GM10266 (cell line): Measurements from ENCODE around the gene SFI1.
"Not testable (repeated sequence)": the region's sequence is repeated elsewhere in the genome, so short reads cannot be mapped to it uniquely, and the experiment has no call there.

Experiments used
- DNase-seq: peaks from one replicate; pipeline ENCODE4 v3.0.0; 2012; ENCODE audit errors: extremely low spot score
- CTCF ChIP-seq: IDR thresholded peaks from 2 replicates; pipeline ENCODE4 v1.5.1; 2012; ENCODE audit warnings: mild to moderate bottlenecking, low read depth; ENCODE audit not compliant: control insufficient read depth, insufficient read depth; ENCODE audit errors: missing control alignments

Gene SFI1

GRCh38 chr22:31579835-31580242 lies 83.5 kb downstream of the SFI1 start:
- DNase-seq = no peak
- TF ChIP-seq CTCF = no peak

GRCh38 chr22:31583861-31584485 lies 87.6 kb downstream of the SFI1 start:
- TF ChIP-seq CTCF = no peak
- DNase-seq = no peak

- no peak for TF ChIP-seq CTCF
- DNase-seq = no peak
Measured at GRCh38 chr22:31584804-31585160, 88.4 kb downstream of the SFI1 start.

GRCh38 chr22:31585161-31585859 lies 89.0 kb downstream of the SFI1 start:
- no peak for TF ChIP-seq CTCF
- no peak for DNase-seq

GRCh38 chr22:31586137-31586920 lies 90.0 kb downstream of the SFI1 start:
- TF ChIP-seq CTCF = no peak
- no peak for DNase-seq

GRCh38 chr22:31588970-31589675 lies 92.8 kb downstream of the SFI1 start:
- DNase-seq = no peak
- TF ChIP-seq CTCF = no peak

- DNase-seq = not testable (repeated sequence)
Measured at GRCh38 chr22:31590161-31590560, 93.8 kb downstream of the SFI1 start.
